ENCODE measurements around the gene KCNH8.

Gene KCNH8

GRCh38 chr3:19295208-19295607 is 146.9 kb downstream of the KCNH8 start:
- H3K4me1 ChIP-seq (ENCODE audit: insufficient read depth, low read length): peaks cover 31% of the 10 kb centered on the region
- WGBS: 93% methylated on average over 3 of the region's 3 CpGs

GRCh38 chr3:19331931-19332330 is 183.6 kb downstream of the KCNH8 start:
- H3K27ac ChIP-seq (ENCODE audit: low read depth, low read length): no peak overlapping the region
- WGBS: 95% methylated on average over 2 of the region's 2 CpGs

More at GRCh38 chr3:19295208-19295607, 146.9 kb downstream of the KCNH8 start:
- no peaks in the 10 kb centered on the region for H3K27me3 ChIP-seq (ENCODE audit: insufficient read depth, low read length)
- no peak overlapping the region for H3K9ac ChIP-seq (ENCODE audit: low read depth, low read length)
- no peak overlapping the region for H3K4me3 ChIP-seq (ENCODE audit: low read length)
- H3K9me3 ChIP-seq (ENCODE audit: insufficient read depth, low read depth, low read length): no peaks in the 10 kb centered on the region
- no peaks in the 10 kb centered on the region for H3K36me3 ChIP-seq (ENCODE audit: insufficient read depth, low read length)
- no peak overlapping the region for H3K27ac ChIP-seq (ENCODE audit: low read depth, low read length)

GRCh38 chr3:19334120-19334519 is 185.8 kb downstream of the KCNH8 start:
- 80% methylated on average over 6 of the region's 6 CpGs for WGBS

More at GRCh38 chr3:19331931-19332330, 183.6 kb downstream of the KCNH8 start:
- H3K9ac ChIP-seq (ENCODE audit: low read depth, low read length): no peak overlapping the region
- no peaks in the 10 kb centered on the region for H3K36me3 ChIP-seq (ENCODE audit: insufficient read depth, low read length)
- H3K4me1 ChIP-seq (ENCODE audit: insufficient read depth, low read length): 0 out of 2 replicates have a peak, but pooled peaks cover 6% of the 10 kb centered on the region
- no peak overlapping the region for H3K4me3 ChIP-seq (ENCODE audit: low read length)
- H3K27me3 ChIP-seq (ENCODE audit: insufficient read depth, low read length): no peaks in the 10 kb centered on the region
- H3K9me3 ChIP-seq (ENCODE audit: insufficient read depth, low read depth, low read length): no peaks in the 10 kb centered on the region

GRCh38 chr3:19338769-19339168 is 190.5 kb downstream of the KCNH8 start:
- H3K27me3 ChIP-seq (ENCODE audit: insufficient read depth, low read length): no peaks in the 10 kb centered on the region
- H3K4me3 ChIP-seq (ENCODE audit: low read length): no peak overlapping the region
- no peak overlapping the region for H3K27ac ChIP-seq (ENCODE audit: low read depth, low read length)
- 0 out of 2 replicates have a peak, but pooled peaks cover 5% of the 10 kb centered on the region for H3K4me1 ChIP-seq (ENCODE audit: insufficient read depth, low read length)
- H3K36me3 ChIP-seq (ENCODE audit: insufficient read depth, low read length): no peaks in the 10 kb centered on the region
- no CpG with 5 or more reads among the region's 1 CpG for WGBS
- H3K9ac ChIP-seq (ENCODE audit: low read depth, low read length): no peak overlapping the region
- H3K9me3 ChIP-seq (ENCODE audit: insufficient read depth, low read depth, low read length): no peaks in the 10 kb centered on the region

More at GRCh38 chr3:19334120-19334519, 185.8 kb downstream of the KCNH8 start:
- Histone ChIP-seq H3K9ac (ENCODE audit: low read depth, low read length) (no peak overlapping the region), H3K4me1 (ENCODE audit: insufficient read depth, low read length) (0 out of 2 replicates have a peak, but pooled peaks cover 6% of the 10 kb centered on the region), H3K27ac (ENCODE audit: low read depth, low read length) (no peak overlapping the region), H3K4me3 (ENCODE audit: low read length) (no peak overlapping the region), H3K36me3 (ENCODE audit: insufficient read depth, low read length) (no peaks in the 10 kb centered on the region), H3K9me3 (ENCODE audit: insufficient read depth, low read depth, low read length) (no peaks in the 10 kb centered on the region), H3K27me3 (ENCODE audit: insufficient read depth, low read length) (no peaks in the 10 kb centered on the region)

- Histone ChIP-seq H3K27me3 (ENCODE audit: insufficient read depth, low read length) (no peaks in the 10 kb centered on the region), H3K4me1 (ENCODE audit: insufficient read depth, low read length) (peaks cover under 1% of the 10 kb centered on the region; the same call in 1 of the 2 replicates), H3K36me3 (ENCODE audit: insufficient read depth, low read length) (no peaks in the 10 kb centered on the region), H3K9ac (ENCODE audit: low read depth, low read length) (no peak overlapping the region), H3K27ac (ENCODE audit: low read depth, low read length) (no peak overlapping the region), H3K4me3 (ENCODE audit: low read length) (no peak overlapping the region), H3K9me3 (ENCODE audit: insufficient read depth, low read depth, low read length) (no peaks in the 10 kb centered on the region)
- WGBS: 92% methylated on average over 5 of the region's 5 CpGs
Measured at GRCh38 chr3:19342389-19342788, 194.1 kb downstream of the KCNH8 start.

GRCh38 chr3:19346759-19347158 is 198.4 kb downstream of the KCNH8 start:
- Histone ChIP-seq H3K9ac (ENCODE audit: low read depth, low read length) (no peak overlapping the region), H3K27ac (ENCODE audit: low read depth, low read length) (no peak overlapping the region), H3K27me3 (ENCODE audit: insufficient read depth, low read length) (no peaks in the 10 kb centered on the region), H3K36me3 (ENCODE audit: insufficient read depth, low read length) (no peaks in the 10 kb centered on the region), H3K9me3 (ENCODE audit: insufficient read depth, low read depth, low read length) (no peaks in the 10 kb centered on the region), H3K4me1 (ENCODE audit: insufficient read depth, low read length) (peaks cover 15% of the 10 kb centered on the region), H3K4me3 (ENCODE audit: low read length) (no peak overlapping the region)
- 100% methylated on average over 1 of the region's 1 CpG for WGBS

- H3K27ac ChIP-seq (ENCODE audit: low read depth, low read length): no peak overlapping the region
- H3K27me3 ChIP-seq (ENCODE audit: insufficient read depth, low read length): no peaks in the 10 kb centered on the region
- WGBS: 76% methylated on average over 7 of the region's 7 CpGs
- no peak overlapping the region for H3K4me3 ChIP-seq (ENCODE audit: low read length)
- no peaks in the 10 kb centered on the region for H3K36me3 ChIP-seq (ENCODE audit: insufficient read depth, low read length)
- peaks cover 15% of the 10 kb centered on the region for H3K4me1 ChIP-seq (ENCODE audit: insufficient read depth, low read length)
- H3K9me3 ChIP-seq (ENCODE audit: insufficient read depth, low read depth, low read length): no peaks in the 10 kb centered on the region
- H3K9ac ChIP-seq (ENCODE audit: low read depth, low read length): no peak overlapping the region
Measured at GRCh38 chr3:19347671-19348070, 199.4 kb downstream of the KCNH8 start.

GRCh38 chr3:19348500-19348899 is 200.2 kb downstream of the KCNH8 start:
- Histone ChIP-seq H3K27me3 (ENCODE audit: insufficient read depth, low read length) (no peaks in the 10 kb centered on the region), H3K36me3 (ENCODE audit: insufficient read depth, low read length) (no peaks in the 10 kb centered on the region), H3K9ac (ENCODE audit: low read depth, low read length) (no peak overlapping the region), H3K27ac (ENCODE audit: low read depth, low read length) (no peak overlapping the region), H3K4me1 (ENCODE audit: insufficient read depth, low read length) (peaks cover 15% of the 10 kb centered on the region), H3K9me3 (ENCODE audit: insufficient read depth, low read depth, low read length) (no peaks in the 10 kb centered on the region), H3K4me3 (ENCODE audit: low read length) (no peak overlapping the region)
- WGBS: 56% methylated on average over 2 of the region's 2 CpGs

GRCh38 chr3:19348941-19349564 is 200.7 kb downstream of the KCNH8 start:
- 39% methylated on average over 3 of the region's 5 CpGs for WGBS
- Histone ChIP-seq H3K27ac (ENCODE audit: low read depth, low read length) (no peak overlapping the region), H3K4me3 (ENCODE audit: low read length) (no peak overlapping the region), H3K27me3 (ENCODE audit: insufficient read depth, low read length) (no peaks in the 10 kb centered on the region), H3K36me3 (ENCODE audit: insufficient read depth, low read length) (no peaks in the 10 kb centered on the region), H3K9me3 (ENCODE audit: insufficient read depth, low read depth, low read length) (no peaks in the 10 kb centered on the region), H3K4me1 (ENCODE audit: insufficient read depth, low read length) (peaks cover 15% of the 10 kb centered on the region), H3K9ac (ENCODE audit: low read depth, low read length) (no peak overlapping the region)

GRCh38 chr3:19357947-19358346 is 209.6 kb downstream of the KCNH8 start:
- no peaks in the 10 kb centered on the region for H3K4me1 ChIP-seq (ENCODE audit: insufficient read depth, low read length)
- no peak overlapping the region for H3K27ac ChIP-seq (ENCODE audit: low read depth, low read length)
- H3K27me3 ChIP-seq (ENCODE audit: insufficient read depth, low read length): no peaks in the 10 kb centered on the region
- 92% methylated on average over 1 of the region's 1 CpG for WGBS
- no peaks in the 10 kb centered on the region for H3K36me3 ChIP-seq (ENCODE audit: insufficient read depth, low read length)
- H3K4me3 ChIP-seq (ENCODE audit: low read length): no peak overlapping the region
- no peaks in the 10 kb centered on the region for H3K9me3 ChIP-seq (ENCODE audit: insufficient read depth, low read depth, low read length)
- no peak overlapping the region for H3K9ac ChIP-seq (ENCODE audit: low read depth, low read length)

- Histone ChIP-seq H3K27me3 (ENCODE audit: insufficient read depth, low read length) (no peaks in the 10 kb centered on the region), H3K4me3 (ENCODE audit: low read length) (no peak overlapping the region), H3K27ac (ENCODE audit: low read depth, low read length) (no peak overlapping the region), H3K9ac (ENCODE audit: low read depth, low read length) (no peak overlapping the region), H3K9me3 (ENCODE audit: insufficient read depth, low read depth, low read length) (no peaks in the 10 kb centered on the region), H3K36me3 (ENCODE audit: insufficient read depth, low read length) (no peaks in the 10 kb centered on the region), H3K4me1 (ENCODE audit: insufficient read depth, low read length) (no peaks in the 10 kb centered on the region)
- 98% methylated on average over 1 of the region's 1 CpG for WGBS
Measured at GRCh38 chr3:19363071-19363470, 214.8 kb downstream of the KCNH8 start.

- Histone ChIP-seq H3K9me3 (ENCODE audit: insufficient read depth, low read depth, low read length) (no peaks in the 10 kb centered on the region), H3K4me1 (ENCODE audit: insufficient read depth, low read length) (no peaks in the 10 kb centered on the region)
- whole genome bisulfite sequencing: 97% methylated on average over 8 of the region's 8 CpGs
Measured at GRCh38 chr3:19364148-19364547, 215.8 kb downstream of the KCNH8 start.

More at GRCh38 chr3:19364148-19364547, 215.8 kb downstream of the KCNH8 start:
- no peak overlapping the region for H3K27ac ChIP-seq (ENCODE audit: low read depth, low read length)
- no peaks in the 10 kb centered on the region for H3K27me3 ChIP-seq (ENCODE audit: insufficient read depth, low read length)
- H3K36me3 ChIP-seq (ENCODE audit: insufficient read depth, low read length): no peaks in the 10 kb centered on the region
- H3K9ac ChIP-seq (ENCODE audit: low read depth, low read length): no peak overlapping the region
- H3K4me3 ChIP-seq (ENCODE audit: low read length): no peak overlapping the region
